RWPE1 (cell line): Measurements from ENCODE around the gene SRF.

Experiments used
- CTCF ChIA-PET: fragments of 350-600 bp; sonication (Branson Sonifier 250); formaldehyde crosslinking; extraction: SDS; loops from one replicate; lab custom pipeline; 2021; lab: Yijun Ruan, JAX
- POLR2A ChIA-PET: fragments of 400-600 bp; formaldehyde crosslinking; extraction: SDS; loops from one replicate; lab custom pipeline; 2020; ENCODE audit warnings: antibody characterized with exemption; ENCODE audit not compliant: low non-redundant PET; lab: Yijun Ruan, JAX
- DNase-seq: peaks from one replicate; pipeline ENCODE4 v3.0.0; 2012; ENCODE audit warnings: low spot score
- H3K27ac ChIP-seq: fragments of 450-650 bp; 2 replicates; pipeline ENCODE4 v1.5.1; 2017
- TF ChIP-seq, protein P1 (sequence below): fragments of 450-650 bp; conservative IDR thresholded peaks from 2 replicates; pipeline ENCODE4 v1.5.1; 2017; ENCODE audit warnings: low read depth, mild to moderate bottlenecking

SRF gene

GRCh38 chr6:43215066-43215465 is 44.0 kb downstream of the SRF start:
- no peak overlapping the region for H3K27ac ChIP-seq
- ChIA-PET POLR2A (no interaction called here), CTCF (no interaction called here)
- TF ChIP-seq, protein P1, sequence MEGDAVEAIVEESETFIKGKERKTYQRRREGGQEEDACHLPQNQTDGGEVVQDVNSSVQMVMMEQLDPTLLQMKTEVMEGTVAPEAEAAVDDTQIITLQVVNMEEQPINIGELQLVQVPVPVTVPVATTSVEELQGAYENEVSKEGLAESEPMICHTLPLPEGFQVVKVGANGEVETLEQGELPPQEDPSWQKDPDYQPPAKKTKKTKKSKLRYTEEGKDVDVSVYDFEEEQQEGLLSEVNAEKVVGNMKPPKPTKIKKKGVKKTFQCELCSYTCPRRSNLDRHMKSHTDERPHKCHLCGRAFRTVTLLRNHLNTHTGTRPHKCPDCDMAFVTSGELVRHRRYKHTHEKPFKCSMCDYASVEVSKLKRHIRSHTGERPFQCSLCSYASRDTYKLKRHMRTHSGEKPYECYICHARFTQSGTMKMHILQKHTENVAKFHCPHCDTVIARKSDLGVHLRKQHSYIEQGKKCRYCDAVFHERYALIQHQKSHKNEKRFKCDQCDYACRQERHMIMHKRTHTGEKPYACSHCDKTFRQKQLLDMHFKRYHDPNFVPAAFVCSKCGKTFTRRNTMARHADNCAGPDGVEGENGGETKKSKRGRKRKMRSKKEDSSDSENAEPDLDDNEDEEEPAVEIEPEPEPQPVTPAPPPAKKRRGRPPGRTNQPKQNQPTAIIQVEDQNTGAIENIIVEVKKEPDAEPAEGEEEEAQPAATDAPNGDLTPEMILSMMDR, result no peak
- no peak for DNase-seq

DNA sequence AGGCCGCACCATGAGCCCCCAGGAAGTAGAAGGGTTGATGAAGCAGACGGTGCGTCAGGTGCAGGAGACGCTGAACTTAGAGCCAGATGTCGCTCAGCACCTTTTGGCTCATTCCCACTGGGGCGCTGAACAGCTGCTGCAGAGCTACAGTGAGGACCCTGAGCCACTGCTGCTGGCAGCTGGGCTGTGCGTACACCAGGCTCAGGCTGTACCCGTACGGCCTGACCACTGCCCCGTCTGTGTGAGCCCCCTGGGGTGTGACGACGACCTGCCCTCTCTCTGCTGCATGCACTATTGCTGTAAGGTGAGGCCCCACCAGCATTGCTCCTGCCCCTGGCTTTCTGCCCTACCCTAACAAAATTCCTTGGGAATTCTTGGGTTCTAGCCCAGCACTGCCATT is 45.1 kb downstream of the SRF start:
- ChIA-PET CTCF (interaction anchor here (0.6 to 0.7 kb wide), 2 partner anchors 13 to 186 kb away, joined by 3 read pairs; partner anchors contain the start of gene DNPH1), POLR2A (no interaction called here)
- DNase-seq, result no peak
- TF ChIP-seq, protein P1, result no peak
- no peak overlapping the region for H3K27ac ChIP-seq

DNA sequence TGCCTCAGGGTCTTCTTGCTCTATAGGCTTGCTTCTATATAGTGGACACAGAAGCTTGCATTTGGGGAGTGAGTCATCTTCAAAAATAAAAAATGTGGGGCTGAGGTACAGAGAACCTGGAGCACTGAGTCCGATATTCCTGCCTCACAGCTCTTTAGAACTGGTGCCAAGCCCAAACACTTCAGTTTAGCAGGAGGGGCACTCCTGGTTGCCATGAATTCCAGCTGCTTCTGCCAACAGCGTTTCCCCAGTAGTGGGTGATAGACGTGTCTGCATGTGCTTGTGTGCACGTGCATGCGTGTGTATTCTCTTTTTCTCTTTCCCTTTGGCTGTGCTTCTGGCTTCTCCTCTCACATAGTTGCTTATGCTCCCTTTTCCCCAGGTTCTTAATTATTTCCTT is 46.3 kb downstream of the SRF start:
- ChIA-PET POLR2A (no interaction called here), CTCF (interaction anchor here (0.7 kb wide), 1 partner anchor 451 kb away, joined by 4 read pairs; no protein-coding TSS in a partner anchor)
- H3K27ac ChIP-seq, result no peak overlapping the region
- TF ChIP-seq, protein P1, result no peak
- no peak for DNase-seq

DNA sequence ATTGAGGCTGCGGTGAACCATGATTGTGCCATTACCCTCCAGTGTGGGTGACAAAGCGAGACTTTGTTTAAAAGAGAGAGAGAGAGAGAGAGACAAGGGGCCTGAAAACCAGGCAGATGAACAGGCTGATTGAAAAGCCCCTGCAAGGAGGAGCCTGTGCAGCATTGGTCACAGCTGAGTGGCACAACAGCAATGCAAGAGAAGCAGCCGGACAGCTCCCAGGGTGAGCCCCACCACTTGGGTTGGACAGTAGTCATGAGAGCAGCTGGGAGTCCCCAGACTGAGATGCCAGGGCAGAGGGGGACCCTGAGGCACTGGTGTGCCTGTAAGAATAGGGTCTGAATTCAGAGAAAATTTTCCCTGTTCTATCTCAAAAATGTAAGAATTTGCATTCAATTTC is 48.0 kb downstream of the SRF start:
- TF ChIP-seq, protein P1, result no peak
- POLR2A ChIA-PET, result no interaction called here
- CTCF ChIA-PET, result no interaction called here
- DNase-seq, result no peak
- H3K27ac ChIP-seq, result peak overlapping the region; percentile 5; the same call in 1 of the 2 replicates

- CTCF ChIA-PET, result interaction anchor here (0.6 to 1.7 kb wide), 2 partner anchors 10 to 67 kb away, joined by 3 to 6 read pairs; no protein-coding TSS in a partner anchor
- H3K27ac ChIP-seq, result peak overlapping the region; percentile 5; the same call in 1 of the 2 replicates
- no peak for DNase-seq
- POLR2A ChIA-PET, result interaction anchor here (0.7 kb wide), 1 partner anchor 56 kb away, joined by 8 read pairs; no protein-coding TSS in a partner anchor
- TF ChIP-seq, protein P1, result no peak
Observed at GRCh38 chr6:43219814-43220213, 48.7 kb downstream of the SRF start.

GRCh38 chr6:43220439-43220951 is 49.4 kb downstream of the SRF start:
- ChIA-PET CTCF (interaction anchor here (0.6 to 1.7 kb wide), 3 partner anchors 8 to 66 kb away, joined by 3 to 6 read pairs (median 4); partner anchors contain the start of gene DNPH1), POLR2A (no interaction called here)
- DNase-seq, result no peak
- peak overlapping the region; percentile 73 for H3K27ac ChIP-seq
- TF ChIP-seq, protein P1, result no peak
